Ovary (tissue), 1 donor: ENCODE measurements around the gene ARVCF.

ENCODE experiments used
- EP300 ChIP-seq: sonication (generic); formaldehyde crosslinking; IDR thresholded peaks from one replicate; pipeline ENCODE4 v1.6.1; 2017; ENCODE audit warnings: antibody characterized with exemption
- POLR2A ChIP-seq: fragments of 450-650 bp; IDR thresholded peaks from one replicate; pipeline ENCODE4 v1.6.1; 2017; ENCODE audit warnings: antibody characterized with exemption, mild to moderate bottlenecking, moderate library complexity

DNA sequence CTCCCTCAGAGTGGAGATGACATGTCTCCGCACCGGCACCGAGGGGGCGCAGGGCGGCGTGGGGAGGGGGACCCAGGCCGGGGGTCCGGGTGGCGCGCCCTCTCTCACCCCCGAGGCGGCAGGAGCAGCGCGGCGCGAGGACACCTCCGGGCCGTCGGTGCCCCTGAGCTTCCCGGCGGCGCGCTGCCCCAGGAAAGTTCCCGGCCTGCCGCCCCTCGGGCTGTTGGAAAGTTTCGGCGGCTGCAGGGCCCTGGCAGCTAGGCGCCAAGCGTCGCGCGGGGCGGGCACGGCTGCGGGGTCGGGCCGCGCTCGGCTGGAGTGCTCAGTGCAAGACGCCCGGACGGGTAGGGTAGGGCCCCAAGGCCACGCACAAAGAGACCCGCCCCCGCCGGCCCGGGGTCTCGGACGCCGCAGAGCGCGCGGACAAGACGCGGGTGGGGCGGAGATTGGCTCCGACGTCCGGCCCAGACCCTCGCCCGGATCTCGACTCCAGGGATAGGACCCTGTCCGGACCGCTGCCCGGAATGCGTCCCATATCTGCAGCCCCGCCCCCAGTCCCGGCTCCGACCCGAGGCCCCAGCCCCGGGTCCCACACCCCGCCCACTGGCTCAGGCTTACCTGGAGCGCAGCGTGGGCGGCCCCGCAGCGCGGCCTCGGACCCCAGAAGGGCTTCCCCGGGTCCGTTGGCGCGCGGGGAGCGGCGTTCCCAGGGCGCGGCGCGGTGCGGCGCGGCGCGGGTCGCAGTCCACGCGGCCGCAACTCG lies 471 bp downstream of the ARVCF start:
- TF ChIP-seq EP300 (no peak), POLR2A (no peak)
